GM10248 (cell line): Measurements from ENCODE around the gene ZIC4.

Experiments used
- CTCF ChIA-PET: fragments of 300-600 bp; sonication (Branson Sonifier 250); formaldehyde crosslinking; extraction: SDS; loops from one replicate; lab custom pipeline; 2021; ENCODE audit warnings: antibody characterized with exemption; lab: Yijun Ruan, JAX
- POLR2A ChIA-PET: fragments of 350-650 bp; sonication (Branson Sonifier 250); formaldehyde crosslinking; extraction: SDS; loops from one replicate; lab custom pipeline; 2020; ENCODE audit warnings: antibody characterized with exemption; lab: Yijun Ruan, JAX
- DNase-seq: peaks from one replicate; pipeline ENCODE4 v3.0.0; 2012; ENCODE audit errors: extremely low spot score
- TF ChIP-seq, protein P1 (sequence below): IDR thresholded peaks from 2 replicates; pipeline ENCODE4 v1.5.1; 2012; ENCODE audit warnings: mild to moderate bottlenecking, low read depth; ENCODE audit errors: extremely low read depth, missing control alignments, control extremely low read depth

ZIC4 gene

DNA sequence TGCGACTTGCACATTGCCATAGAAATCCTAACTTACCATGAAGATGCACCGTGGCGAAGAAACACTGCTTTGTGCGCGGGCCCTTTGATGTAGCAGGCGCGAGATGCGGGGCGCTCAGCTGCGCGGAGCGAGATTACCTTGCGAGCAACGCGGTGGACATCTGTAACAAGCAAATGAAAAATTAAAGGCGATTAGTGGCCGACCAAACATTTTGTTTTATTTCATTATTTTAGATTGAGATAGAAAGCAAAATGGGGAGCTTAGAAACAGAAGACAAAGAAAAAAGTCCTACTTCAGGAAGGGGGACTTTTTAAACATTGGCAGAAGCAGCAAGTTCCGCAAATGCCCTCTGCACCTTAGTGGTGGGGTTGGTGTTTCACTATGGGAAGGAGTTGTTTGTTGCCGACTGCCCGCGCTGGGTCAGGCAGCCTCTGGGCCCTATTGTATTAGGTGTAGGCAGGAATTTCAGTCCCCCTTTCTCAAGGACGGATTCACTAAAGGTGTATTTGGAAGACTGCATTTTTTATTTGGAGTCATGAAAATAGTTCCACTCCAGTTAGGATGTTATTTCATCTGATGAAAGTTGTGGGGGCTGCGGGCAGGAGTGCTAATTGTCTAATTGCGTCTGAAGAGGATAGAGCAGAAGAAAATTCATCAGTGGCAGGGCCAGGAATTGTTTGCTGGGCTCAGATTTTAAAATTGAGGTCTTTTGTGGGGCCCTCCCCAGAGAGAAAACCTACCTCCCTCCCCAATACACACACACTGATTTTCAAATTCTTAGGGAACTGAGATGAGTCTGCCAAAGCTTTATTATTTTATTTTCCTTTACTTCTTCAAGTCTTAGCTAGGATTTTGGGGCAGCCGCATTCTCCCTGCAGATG, 17.4 kb downstream of the ZIC4 start:
- ChIA-PET POLR2A (no interaction called here), CTCF (no interaction called here)
- DNase-seq = no peak
- TF ChIP-seq, protein P1, sequence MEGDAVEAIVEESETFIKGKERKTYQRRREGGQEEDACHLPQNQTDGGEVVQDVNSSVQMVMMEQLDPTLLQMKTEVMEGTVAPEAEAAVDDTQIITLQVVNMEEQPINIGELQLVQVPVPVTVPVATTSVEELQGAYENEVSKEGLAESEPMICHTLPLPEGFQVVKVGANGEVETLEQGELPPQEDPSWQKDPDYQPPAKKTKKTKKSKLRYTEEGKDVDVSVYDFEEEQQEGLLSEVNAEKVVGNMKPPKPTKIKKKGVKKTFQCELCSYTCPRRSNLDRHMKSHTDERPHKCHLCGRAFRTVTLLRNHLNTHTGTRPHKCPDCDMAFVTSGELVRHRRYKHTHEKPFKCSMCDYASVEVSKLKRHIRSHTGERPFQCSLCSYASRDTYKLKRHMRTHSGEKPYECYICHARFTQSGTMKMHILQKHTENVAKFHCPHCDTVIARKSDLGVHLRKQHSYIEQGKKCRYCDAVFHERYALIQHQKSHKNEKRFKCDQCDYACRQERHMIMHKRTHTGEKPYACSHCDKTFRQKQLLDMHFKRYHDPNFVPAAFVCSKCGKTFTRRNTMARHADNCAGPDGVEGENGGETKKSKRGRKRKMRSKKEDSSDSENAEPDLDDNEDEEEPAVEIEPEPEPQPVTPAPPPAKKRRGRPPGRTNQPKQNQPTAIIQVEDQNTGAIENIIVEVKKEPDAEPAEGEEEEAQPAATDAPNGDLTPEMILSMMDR = no peak

DNA sequence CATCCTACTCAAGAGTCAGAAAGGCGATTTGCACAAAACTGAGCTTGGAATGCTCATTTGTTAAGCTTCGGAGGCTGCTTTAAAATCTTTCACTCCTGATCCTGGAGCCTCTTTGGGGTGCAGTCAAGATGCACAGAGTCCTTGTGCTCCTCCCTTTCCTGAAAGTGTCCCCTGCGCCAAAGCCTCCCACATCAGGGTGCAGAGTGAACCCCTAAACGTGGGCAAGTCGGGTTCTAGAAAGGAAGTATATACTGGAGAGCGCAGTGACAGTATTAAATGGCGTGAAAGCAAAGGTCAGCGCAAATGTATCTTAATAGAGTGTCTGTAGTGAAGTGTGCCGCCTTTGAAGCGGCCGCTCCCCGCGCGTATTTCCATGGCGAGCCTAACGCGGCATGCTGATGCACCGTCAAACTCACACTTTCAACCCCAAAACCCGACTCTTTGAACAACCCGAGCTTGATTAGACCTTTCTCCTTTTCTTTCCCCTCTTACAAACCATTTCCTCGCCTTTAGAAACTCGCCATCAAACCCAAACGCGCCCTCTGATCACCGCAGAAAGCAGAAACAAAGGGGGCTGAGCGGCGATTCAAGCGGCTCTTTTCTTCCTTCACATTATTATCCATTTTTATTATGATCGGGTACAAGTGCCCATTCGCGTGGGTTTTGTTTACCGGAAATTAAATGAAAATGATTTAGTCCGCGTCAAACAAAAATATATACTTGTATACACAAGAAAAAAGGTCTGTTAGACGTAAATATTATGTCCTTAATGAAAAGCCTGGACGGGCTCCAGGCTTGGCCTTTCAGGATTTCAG, 18.3 kb downstream of the ZIC4 start:
- DNase-seq = no peak
- TF ChIP-seq, protein P1 = no peak
- POLR2A ChIA-PET = no interaction called here
- CTCF ChIA-PET = no interaction called here

DNA sequence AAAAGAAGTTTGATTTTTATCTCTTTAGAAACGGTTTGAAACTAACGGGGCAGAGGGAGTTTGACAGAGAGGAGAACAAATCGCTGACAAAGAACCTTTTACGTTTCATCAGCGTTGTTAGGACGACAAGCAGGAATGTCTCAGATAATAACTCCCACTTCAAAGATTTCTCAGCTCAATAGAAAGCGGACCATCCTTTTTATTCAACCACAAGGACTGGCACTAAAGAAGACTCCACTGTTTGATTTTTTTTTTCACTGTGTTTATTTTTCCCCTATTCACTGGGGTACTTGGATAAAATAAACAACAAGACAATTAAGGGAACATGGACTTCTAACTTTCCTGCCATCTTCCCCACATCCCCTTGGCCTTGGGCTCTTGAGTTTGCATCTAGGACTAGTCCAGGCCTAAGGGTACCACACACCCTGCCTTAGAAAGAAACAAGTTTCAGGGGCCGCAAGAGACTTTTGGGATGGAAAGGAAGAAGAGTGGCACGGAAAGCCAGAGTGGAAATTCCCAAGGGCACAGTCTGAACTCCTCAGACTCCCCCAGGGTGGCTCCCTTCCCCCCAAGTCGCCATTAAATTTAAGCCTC, 19.0 kb downstream of the ZIC4 start:
- POLR2A ChIA-PET = no interaction called here
- CTCF ChIA-PET = no interaction called here
- no peak for DNase-seq
- TF ChIP-seq, protein P1 = no peak

DNA sequence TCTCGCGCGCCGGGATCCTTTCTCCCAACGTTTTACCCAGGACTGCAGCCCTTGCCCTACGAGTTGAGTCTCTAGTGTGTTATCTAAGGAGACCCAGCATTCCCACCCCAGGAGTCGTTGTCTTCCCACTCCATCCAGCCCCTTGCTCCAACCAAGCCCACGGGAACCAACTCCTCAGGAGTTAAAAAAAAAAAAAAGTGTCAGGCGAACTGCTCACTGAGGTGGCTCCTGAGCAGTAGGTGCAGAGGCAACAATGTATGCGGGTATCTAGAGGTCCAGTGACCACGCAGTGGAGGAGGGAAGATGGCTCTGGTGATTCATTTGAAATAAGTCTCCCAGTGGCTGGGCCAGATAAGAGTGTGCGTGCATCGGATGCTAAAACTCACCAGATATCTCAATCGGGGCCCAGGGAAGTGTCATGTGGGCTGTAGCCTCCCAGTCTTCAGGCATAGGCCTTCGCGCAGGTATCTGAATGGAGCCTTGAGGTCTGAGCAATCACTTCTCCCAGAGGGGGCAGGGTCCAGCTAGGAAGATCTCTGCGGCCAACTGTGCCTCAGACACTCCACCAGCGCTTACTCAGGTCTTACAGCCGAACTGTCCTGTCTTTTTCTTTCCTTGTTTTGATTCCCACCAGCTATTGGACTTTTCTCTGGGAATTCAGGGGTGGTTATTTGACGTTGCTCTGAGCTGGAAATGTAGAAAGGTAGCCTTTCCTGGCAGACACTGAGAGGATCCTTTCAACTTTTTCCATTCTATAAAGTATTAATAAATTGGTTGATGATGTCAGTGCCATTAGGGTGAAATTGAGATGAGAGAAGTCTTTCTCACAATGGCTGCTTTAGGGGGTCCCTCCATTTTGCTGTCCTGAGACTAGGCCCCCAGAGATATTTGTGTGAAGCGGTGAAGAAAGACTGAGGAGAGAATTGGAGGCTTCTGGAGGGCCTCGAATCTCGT, 21.0 kb downstream of the ZIC4 start:
- ChIA-PET POLR2A (no interaction called here), CTCF (no interaction called here)
- TF ChIP-seq, protein P1 = no peak
- DNase-seq = no peak

DNA sequence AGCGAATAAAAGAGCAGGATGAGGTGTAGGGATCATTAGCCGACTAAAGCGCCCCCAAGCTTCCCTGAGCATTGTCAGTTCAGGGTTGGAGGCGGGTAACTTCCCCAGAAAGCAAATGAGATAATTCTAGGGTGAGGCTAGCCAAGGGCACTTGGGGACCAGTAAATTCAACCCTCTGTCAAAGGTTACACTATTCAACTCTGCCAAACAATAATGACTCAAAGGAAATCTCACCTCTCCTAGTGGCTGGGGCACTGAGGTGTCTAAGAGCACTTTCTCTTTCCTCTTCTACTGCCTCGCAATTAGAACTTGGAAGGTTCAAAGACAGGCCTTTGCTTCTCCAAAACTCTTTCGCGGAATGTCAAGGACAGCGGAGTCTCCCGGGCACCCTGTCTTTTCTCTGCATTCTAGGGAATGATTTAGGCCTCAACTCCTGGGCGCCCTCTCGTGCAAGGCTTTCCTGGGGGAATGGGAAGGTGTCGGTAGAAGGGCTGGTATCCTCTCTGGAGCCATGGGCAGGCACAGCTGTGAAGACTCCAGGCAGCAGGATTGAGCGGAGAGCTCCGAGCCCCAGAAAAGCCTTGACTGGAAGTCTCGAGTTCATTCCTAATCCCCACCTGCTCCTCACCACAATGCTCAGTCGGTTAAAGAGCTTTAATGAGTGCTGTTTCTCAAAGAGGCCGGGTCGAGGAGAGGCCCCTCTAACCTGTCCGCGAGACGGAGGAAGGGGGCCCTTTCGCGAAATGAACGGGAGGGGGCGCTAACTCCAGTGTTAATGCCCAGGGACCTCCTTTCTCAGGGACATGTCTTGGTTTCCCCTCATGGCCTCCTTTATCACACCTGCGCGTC, 21.9 kb downstream of the ZIC4 start:
- POLR2A ChIA-PET = no interaction called here
- CTCF ChIA-PET = no interaction called here
- TF ChIP-seq, protein P1 = no peak
- no peak for DNase-seq
